Measurements from ENCODE around the gene ARSG.
"Not testable (repeated sequence)": the region's sequence is repeated elsewhere in the genome, so short reads cannot be mapped to it uniquely, and the experiment has no call there.

The ARSG gene

DNA sequence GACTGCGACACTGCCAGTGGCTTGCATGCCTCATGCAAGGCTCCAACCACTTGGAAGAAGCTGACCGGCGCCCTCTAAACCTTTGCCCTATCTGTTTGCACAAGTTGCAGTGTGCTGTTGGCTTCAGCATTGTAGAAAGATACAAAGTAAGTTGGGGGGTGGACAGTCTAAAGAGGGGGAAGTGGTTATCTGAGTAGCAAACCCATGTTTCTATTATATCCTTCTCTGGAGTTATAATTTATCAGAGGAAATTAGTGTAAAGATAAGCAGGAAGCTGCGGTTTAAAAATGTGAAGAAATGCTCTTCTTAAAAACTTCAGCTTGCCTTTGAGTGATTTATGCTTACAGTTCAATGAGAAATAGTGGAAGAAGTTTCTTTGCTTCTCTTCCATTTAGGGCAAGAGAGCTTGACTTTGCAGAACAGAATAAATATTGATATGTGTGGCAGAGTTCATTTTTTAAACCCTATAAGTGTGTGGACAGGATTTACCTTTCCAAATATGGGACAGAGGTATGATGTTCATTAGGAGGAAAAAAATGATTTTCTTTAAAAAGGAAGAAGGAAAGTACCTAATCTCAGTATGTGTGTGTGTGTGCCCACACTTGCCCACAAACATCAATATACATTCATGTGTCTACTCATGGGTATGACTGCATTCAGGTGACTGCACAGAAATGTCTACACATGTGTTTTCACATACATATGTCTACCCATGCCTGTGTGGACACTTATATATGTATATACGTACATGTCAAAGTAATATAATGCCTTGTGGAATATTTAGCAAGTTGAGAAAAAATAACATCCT is 35.4 kb upstream of the ARSG start:
- peaks cover 0 to 6% of the 10 kb centered on the region in 2 donors for H3K36me3 ChIP-seq (ENCODE audit: control insufficient read depth in 1 of 2, insufficient read depth in 2 of 2, low read length in 2 of 2)
- H3K27ac ChIP-seq (ENCODE audit: low read depth, low read length): no peak overlapping the region
- H3K27me3 ChIP-seq (ENCODE audit: control insufficient read depth in 1 of 2, insufficient read depth in 2 of 2, low read length in 2 of 2): no peaks in the 10 kb centered on the region
- no peaks in the 10 kb centered on the region for H3K9me3 ChIP-seq (ENCODE audit: control insufficient read depth in 1 of 2, low read length in 2 of 2)
- H3K4me1 ChIP-seq (ENCODE audit: control insufficient read depth in 1 of 2, insufficient read depth in 2 of 2, low read length in 2 of 2): peaks cover 0 to 6% of the 10 kb centered on the region in 2 donors
- peak overlapping the region in 1 of 2 donors; percentile 21 for H3K4me3 ChIP-seq (ENCODE audit: low read depth in 1 of 2, low read length in 2 of 2)
- H3K9ac ChIP-seq (ENCODE audit: low read depth in 1 of 2, low read length in 2 of 2): no peak overlapping the region

DNA sequence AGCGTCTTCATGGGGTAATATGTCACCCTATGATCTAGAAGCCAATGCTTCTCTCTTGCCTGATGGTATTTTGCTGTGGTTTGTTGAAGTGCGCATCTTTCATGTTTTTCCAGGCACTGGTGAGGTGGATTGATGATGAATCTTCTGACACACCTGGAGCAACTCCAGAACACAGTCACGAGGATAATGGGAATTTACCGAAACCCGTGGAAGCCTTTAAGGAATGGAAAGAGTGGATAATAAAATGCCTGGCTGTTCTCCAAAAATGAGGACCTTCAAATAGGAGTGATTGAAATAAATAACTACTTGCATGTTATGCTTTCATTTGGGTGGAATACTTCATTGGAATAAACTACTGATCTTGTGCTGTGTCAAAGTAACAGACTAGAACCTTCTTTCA is 34.6 kb upstream of the ARSG start:
- not testable (repeated sequence) for H3K4me3 ChIP-seq (ENCODE audit: low read depth in 1 of 2, low read length in 2 of 2); H3K9me3 ChIP-seq (ENCODE audit: control insufficient read depth in 1 of 2, low read length in 2 of 2); H3K27ac ChIP-seq (ENCODE audit: low read depth, low read length); H3K36me3 ChIP-seq (ENCODE audit: control insufficient read depth in 1 of 2, insufficient read depth in 2 of 2, low read length in 2 of 2); H3K4me1 ChIP-seq (ENCODE audit: control insufficient read depth in 1 of 2, insufficient read depth in 2 of 2, low read length in 2 of 2); H3K9ac ChIP-seq (ENCODE audit: low read depth in 1 of 2, low read length in 2 of 2); H3K27me3 ChIP-seq (ENCODE audit: control insufficient read depth in 1 of 2, insufficient read depth in 2 of 2, low read length in 2 of 2)

DNA sequence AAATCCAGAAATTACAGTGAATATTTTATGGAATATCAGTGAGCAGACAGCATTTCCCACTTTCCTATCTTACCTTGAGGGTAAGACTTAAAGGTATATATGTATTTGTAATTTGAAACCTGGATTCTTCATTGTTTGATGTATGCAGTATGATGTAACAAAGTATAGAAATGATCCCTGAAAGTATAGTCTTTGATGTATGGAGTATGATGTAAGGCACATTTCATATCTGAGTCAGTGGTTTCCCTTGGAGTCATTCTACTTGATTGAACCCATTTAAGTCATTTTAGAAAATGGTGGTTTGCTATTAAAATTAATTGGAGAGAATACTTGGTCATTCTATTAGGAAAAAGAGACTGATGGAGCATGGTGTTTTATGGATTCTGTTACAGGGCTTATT is 33.4 kb upstream of the ARSG start:
- Histone ChIP-seq H3K4me1 (ENCODE audit: control insufficient read depth in 1 of 2, insufficient read depth in 2 of 2, low read length in 2 of 2) (peaks cover 0 to 6% of the 10 kb centered on the region in 2 donors), H3K4me3 (ENCODE audit: low read depth in 1 of 2, low read length in 2 of 2) (no peak overlapping the region), H3K27me3 (ENCODE audit: control insufficient read depth in 1 of 2, insufficient read depth in 2 of 2, low read length in 2 of 2) (no peaks in the 10 kb centered on the region), H3K36me3 (ENCODE audit: control insufficient read depth in 1 of 2, insufficient read depth in 2 of 2, low read length in 2 of 2) (peaks cover 0 to 6% of the 10 kb centered on the region in 2 donors), H3K9me3 (ENCODE audit: control insufficient read depth in 1 of 2, low read length in 2 of 2) (no peaks in the 10 kb centered on the region), H3K9ac (ENCODE audit: low read depth in 1 of 2, low read length in 2 of 2) (no peak overlapping the region), H3K27ac (ENCODE audit: low read depth, low read length) (no peak overlapping the region)

DNA sequence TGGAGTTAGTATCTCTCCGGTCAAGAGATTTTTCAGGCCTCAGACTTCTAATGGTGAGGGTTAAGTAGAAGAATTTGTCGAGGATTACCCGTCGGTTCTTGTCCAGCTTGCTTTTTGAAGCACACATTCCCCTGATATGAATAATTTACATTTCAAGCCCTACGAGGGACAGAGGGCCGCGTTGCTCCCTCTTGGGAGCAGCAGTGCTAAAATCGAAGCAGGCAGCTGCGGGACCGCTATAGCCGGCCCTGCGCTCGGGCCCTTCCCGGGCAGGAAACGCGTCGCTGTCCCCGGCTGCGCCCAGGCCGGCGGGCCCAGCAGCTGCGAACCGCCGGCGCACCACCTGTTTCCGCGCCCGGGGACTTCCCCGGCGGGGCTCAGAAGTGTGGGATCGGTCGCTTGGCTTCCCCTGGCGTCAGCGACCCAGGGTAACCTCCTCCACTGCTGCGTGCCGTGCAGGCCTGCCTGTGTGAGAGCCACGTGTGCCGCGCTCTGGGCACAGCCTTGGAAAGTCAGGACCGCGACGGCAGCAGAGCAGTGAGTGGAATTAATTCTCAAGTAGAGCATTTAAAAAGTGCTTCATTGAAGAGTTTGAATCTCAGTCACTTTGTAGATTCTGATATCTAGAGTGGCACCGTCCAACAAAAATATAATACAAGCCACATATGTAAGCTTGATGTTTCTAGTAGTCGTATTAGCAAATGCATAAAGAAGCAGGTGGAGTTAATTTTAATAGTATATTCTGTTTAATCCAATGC is 32.2 kb upstream of the ARSG start:
- peak overlapping the region in 1 of 2 donors; percentile 22 for H3K4me3 ChIP-seq (ENCODE audit: low read depth in 1 of 2, low read length in 2 of 2)
- H3K9me3 ChIP-seq (ENCODE audit: control insufficient read depth in 1 of 2, low read length in 2 of 2); H3K27me3 ChIP-seq (ENCODE audit: control insufficient read depth in 1 of 2, insufficient read depth in 2 of 2, low read length in 2 of 2); H3K27ac ChIP-seq (ENCODE audit: low read depth, low read length); H3K36me3 ChIP-seq (ENCODE audit: control insufficient read depth in 1 of 2, insufficient read depth in 2 of 2, low read length in 2 of 2): not testable (repeated sequence)
- peak overlapping the region in 1 of 2 donors; percentile 38 for H3K9ac ChIP-seq (ENCODE audit: low read depth in 1 of 2, low read length in 2 of 2)
- H3K4me1 ChIP-seq (ENCODE audit: control insufficient read depth in 1 of 2, insufficient read depth in 2 of 2, low read length in 2 of 2): peaks cover 0 to 11% of the 10 kb centered on the region in 2 donors

DNA sequence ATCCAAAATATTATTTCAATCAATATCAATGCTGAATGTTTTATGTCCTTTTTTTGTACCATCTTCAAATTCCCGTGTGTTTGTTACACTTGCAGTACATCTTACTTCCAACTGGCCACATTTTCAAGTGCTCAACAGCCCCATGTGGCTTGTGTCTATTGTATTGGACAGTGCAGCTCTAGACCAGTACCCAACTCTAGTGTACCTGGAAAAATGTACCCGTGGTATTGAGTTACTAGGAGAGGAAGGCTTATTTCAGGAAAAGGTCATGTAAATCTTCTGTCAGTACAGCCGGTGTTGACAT is 31.7 kb upstream of the ARSG start:
- H3K36me3 ChIP-seq (ENCODE audit: control insufficient read depth in 1 of 2, insufficient read depth in 2 of 2, low read length in 2 of 2); H3K9me3 ChIP-seq (ENCODE audit: control insufficient read depth in 1 of 2, low read length in 2 of 2); H3K27me3 ChIP-seq (ENCODE audit: control insufficient read depth in 1 of 2, insufficient read depth in 2 of 2, low read length in 2 of 2); H3K9ac ChIP-seq (ENCODE audit: low read depth in 1 of 2, low read length in 2 of 2); H3K27ac ChIP-seq (ENCODE audit: low read depth, low read length); H3K4me3 ChIP-seq (ENCODE audit: low read depth in 1 of 2, low read length in 2 of 2): not testable (repeated sequence)
- H3K4me1 ChIP-seq (ENCODE audit: control insufficient read depth in 1 of 2, insufficient read depth in 2 of 2, low read length in 2 of 2): peaks cover 0 to 11% of the 10 kb centered on the region in 2 donors

DNA sequence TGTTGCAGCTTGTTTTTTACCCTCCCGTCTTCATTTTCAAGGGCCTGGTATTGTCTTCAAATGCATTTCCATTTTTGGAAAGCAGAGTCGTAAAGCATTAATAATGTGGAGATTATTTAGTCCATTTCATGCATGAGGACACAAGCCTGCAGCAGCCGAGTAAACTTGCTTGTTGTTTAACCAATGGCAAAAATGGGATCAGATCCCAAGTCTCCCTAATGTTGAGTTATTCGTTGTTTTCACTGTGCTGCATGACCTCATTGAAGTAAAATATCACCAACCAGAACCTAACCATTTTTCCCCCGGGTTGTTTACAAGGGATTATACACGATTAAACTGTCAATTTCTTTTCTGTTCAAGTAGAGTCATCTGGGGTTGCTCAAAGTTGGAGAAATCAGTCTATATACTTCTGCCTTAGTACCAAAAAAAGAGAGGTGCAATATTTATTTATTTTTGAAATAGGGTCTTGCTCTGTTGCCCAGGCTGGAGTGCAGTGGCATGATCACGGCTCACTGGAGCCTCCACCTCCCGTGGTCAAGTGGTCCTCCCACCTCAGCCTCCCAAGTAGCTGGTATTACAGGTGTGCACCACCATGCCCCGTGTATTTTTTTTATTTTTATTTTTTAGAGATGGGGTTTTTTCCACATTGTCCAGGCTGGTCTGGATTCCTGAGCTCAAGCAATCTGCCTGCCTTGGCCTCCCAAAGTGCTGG is 31.1 kb upstream of the ARSG start:
- Histone ChIP-seq H3K9me3 (ENCODE audit: control insufficient read depth in 1 of 2, low read length in 2 of 2) (no peaks in the 10 kb centered on the region), H3K9ac (ENCODE audit: low read depth in 1 of 2, low read length in 2 of 2) (no peak overlapping the region), H3K4me3 (ENCODE audit: low read depth in 1 of 2, low read length in 2 of 2) (no peak overlapping the region), H3K27ac (ENCODE audit: low read depth, low read length) (no peak overlapping the region), H3K36me3 (ENCODE audit: control insufficient read depth in 1 of 2, insufficient read depth in 2 of 2, low read length in 2 of 2) (peaks cover 0 to 5% of the 10 kb centered on the region in 2 donors), H3K27me3 (ENCODE audit: control insufficient read depth in 1 of 2, insufficient read depth in 2 of 2, low read length in 2 of 2) (no peaks in the 10 kb centered on the region), H3K4me1 (ENCODE audit: control insufficient read depth in 1 of 2, insufficient read depth in 2 of 2, low read length in 2 of 2) (peaks cover 0 to 10% of the 10 kb centered on the region in 2 donors)

DNA sequence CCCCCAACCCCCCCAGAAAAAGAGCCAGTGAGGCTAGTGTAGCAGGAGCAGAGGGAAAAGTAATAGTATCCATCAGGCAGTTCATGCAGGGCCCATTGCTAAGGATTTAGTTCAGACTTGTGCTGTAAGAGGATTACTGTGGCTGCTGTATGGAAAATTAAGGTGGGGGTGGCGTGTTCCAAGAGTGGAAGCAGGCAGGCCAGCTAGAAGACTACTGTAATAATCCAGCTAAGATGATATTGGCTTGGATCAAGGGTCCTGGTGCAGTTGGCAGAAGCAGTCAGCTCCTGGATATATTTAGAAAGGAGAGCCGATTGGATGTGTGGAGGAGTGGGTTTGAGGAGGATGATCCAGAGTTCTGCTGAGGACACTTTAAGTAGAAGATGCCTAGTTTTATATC is 28.8 kb upstream of the ARSG start:
- H3K9me3 ChIP-seq (ENCODE audit: control insufficient read depth in 1 of 2, low read length in 2 of 2); H3K4me1 ChIP-seq (ENCODE audit: control insufficient read depth in 1 of 2, insufficient read depth in 2 of 2, low read length in 2 of 2); H3K27ac ChIP-seq (ENCODE audit: low read depth, low read length); H3K9ac ChIP-seq (ENCODE audit: low read depth in 1 of 2, low read length in 2 of 2); H3K4me3 ChIP-seq (ENCODE audit: low read depth in 1 of 2, low read length in 2 of 2); H3K36me3 ChIP-seq (ENCODE audit: control insufficient read depth in 1 of 2, insufficient read depth in 2 of 2, low read length in 2 of 2); H3K27me3 ChIP-seq (ENCODE audit: control insufficient read depth in 1 of 2, insufficient read depth in 2 of 2, low read length in 2 of 2): not testable (repeated sequence)

DNA sequence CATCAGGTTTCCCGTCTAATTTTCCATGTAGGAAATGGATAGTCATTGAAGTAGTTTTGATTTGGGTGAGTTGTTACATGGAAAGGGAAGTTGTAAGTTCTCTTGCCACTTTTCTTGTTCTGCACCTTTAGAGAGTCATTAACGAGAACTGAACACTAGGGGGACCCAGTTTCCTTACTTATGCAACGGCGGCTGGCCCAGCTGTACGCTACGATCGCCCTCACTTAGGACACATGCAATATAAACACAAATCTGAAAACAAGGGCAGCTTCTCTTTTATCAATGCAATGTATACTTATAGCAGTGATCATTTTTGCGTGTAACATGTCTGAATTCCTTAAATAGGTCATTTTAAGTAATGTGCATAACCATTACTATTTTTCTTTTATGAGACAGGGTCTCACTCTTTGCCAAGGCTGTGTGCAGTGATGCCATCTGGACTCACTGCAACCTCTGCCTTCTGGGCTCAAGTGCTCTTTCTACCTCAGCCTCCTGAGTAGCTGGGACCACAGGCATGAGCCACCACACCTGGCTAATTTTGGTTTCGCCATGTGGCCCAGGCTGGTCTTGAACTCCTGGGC is 28.1 kb upstream of the ARSG start:
- H3K9me3 ChIP-seq (ENCODE audit: control insufficient read depth in 1 of 2, low read length in 2 of 2); H3K4me1 ChIP-seq (ENCODE audit: control insufficient read depth in 1 of 2, insufficient read depth in 2 of 2, low read length in 2 of 2); H3K27ac ChIP-seq (ENCODE audit: low read depth, low read length); H3K4me3 ChIP-seq (ENCODE audit: low read depth in 1 of 2, low read length in 2 of 2); H3K36me3 ChIP-seq (ENCODE audit: control insufficient read depth in 1 of 2, insufficient read depth in 2 of 2, low read length in 2 of 2); H3K27me3 ChIP-seq (ENCODE audit: control insufficient read depth in 1 of 2, insufficient read depth in 2 of 2, low read length in 2 of 2): not testable (repeated sequence)
- peak overlapping the region in 1 of 2 donors; percentile 12 for H3K9ac ChIP-seq (ENCODE audit: low read depth in 1 of 2, low read length in 2 of 2)

DNA sequence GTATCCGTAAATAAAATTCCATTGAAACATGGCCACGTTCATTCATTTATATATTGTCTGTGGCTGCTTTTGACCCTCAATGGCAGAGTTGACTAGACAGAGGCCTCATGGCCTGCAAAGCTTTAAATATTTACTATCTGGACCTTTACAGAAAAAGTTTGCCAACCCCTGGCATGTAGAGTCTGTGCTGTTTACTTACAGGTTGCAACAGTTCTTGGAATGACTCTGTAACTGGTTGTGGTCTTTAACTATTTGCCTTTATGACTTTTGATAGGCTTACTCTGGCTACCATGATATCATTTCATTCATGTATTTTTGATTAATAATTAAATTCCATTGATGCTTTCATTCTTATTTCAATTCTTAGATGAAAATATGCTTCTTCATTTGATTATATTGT is 25.5 kb upstream of the ARSG start:
- not testable (repeated sequence) for H3K36me3 ChIP-seq (ENCODE audit: control insufficient read depth in 1 of 2, insufficient read depth in 2 of 2, low read length in 2 of 2); H3K27me3 ChIP-seq (ENCODE audit: control insufficient read depth in 1 of 2, insufficient read depth in 2 of 2, low read length in 2 of 2)

DNA sequence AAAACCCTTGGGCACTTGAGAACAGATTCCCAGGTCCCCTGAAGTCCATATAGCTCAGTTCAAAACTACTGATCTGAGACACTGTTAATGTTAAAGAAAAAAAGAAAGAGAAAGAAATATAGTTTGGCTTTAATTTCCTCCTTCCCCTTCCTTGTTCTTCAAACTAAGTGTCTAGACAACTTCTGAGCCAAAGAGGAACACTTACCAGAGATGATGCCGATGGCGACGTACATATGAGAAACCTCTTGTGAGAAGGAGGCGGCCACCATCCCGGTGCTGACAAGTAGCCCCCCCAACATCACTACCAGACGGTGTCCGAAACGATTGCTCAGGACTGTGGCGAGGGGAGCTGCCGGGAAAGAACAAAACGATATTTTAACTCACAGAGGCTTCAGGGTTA is 17.6 kb upstream of the ARSG start:
- H3K4me3 ChIP-seq (ENCODE audit: low read depth in 1 of 2, low read length in 2 of 2): no peak overlapping the region
- no peaks in the 10 kb centered on the region for H3K27me3 ChIP-seq (ENCODE audit: control insufficient read depth in 1 of 2, insufficient read depth in 2 of 2, low read length in 2 of 2)
- no peaks in the 10 kb centered on the region for H3K36me3 ChIP-seq (ENCODE audit: control insufficient read depth in 1 of 2, insufficient read depth in 2 of 2, low read length in 2 of 2)
- H3K9me3 ChIP-seq (ENCODE audit: control insufficient read depth in 1 of 2, low read length in 2 of 2): peaks cover 6 to 8% of the 10 kb centered on the region in 2 donors
- H3K27ac ChIP-seq (ENCODE audit: low read depth, low read length): no peak overlapping the region
- H3K9ac ChIP-seq (ENCODE audit: low read depth in 1 of 2, low read length in 2 of 2): no peak overlapping the region
- H3K4me1 ChIP-seq (ENCODE audit: control insufficient read depth in 1 of 2, insufficient read depth in 2 of 2, low read length in 2 of 2): no peaks in the 10 kb centered on the region

More for the DNA sequence above, 25.5 kb upstream of the ARSG start:
- not testable (repeated sequence) for H3K27ac ChIP-seq (ENCODE audit: low read depth, low read length); H3K4me1 ChIP-seq (ENCODE audit: control insufficient read depth in 1 of 2, insufficient read depth in 2 of 2, low read length in 2 of 2); H3K9ac ChIP-seq (ENCODE audit: low read depth in 1 of 2, low read length in 2 of 2); H3K9me3 ChIP-seq (ENCODE audit: control insufficient read depth in 1 of 2, low read length in 2 of 2); H3K4me3 ChIP-seq (ENCODE audit: low read depth in 1 of 2, low read length in 2 of 2)

Measured in duodenal mucosa (tissue), 2 donors.